ENCODE results near the gene WFIKKN2. TPM values are rescaled to one million over a fixed set of nuclear protein-coding genes. Genes with fewer than 3 reads are reported as not detected.

Gene WFIKKN2, protein sequence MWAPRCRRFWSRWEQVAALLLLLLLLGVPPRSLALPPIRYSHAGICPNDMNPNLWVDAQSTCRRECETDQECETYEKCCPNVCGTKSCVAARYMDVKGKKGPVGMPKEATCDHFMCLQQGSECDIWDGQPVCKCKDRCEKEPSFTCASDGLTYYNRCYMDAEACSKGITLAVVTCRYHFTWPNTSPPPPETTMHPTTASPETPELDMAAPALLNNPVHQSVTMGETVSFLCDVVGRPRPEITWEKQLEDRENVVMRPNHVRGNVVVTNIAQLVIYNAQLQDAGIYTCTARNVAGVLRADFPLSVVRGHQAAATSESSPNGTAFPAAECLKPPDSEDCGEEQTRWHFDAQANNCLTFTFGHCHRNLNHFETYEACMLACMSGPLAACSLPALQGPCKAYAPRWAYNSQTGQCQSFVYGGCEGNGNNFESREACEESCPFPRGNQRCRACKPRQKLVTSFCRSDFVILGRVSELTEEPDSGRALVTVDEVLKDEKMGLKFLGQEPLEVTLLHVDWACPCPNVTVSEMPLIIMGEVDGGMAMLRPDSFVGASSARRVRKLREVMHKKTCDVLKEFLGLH
- total RNA-seq (2021) (0.07 to 0.11 TPM (median 0.09 TPM) in 3 replicates), Bru-seq, nascent RNA (not detected)
- long read RNA-seq, experiment 1, result 0 reads
- long read RNA-seq, experiment 2, result 0 reads
- long read RNA-seq, experiment 3, result 0 reads

DNA sequence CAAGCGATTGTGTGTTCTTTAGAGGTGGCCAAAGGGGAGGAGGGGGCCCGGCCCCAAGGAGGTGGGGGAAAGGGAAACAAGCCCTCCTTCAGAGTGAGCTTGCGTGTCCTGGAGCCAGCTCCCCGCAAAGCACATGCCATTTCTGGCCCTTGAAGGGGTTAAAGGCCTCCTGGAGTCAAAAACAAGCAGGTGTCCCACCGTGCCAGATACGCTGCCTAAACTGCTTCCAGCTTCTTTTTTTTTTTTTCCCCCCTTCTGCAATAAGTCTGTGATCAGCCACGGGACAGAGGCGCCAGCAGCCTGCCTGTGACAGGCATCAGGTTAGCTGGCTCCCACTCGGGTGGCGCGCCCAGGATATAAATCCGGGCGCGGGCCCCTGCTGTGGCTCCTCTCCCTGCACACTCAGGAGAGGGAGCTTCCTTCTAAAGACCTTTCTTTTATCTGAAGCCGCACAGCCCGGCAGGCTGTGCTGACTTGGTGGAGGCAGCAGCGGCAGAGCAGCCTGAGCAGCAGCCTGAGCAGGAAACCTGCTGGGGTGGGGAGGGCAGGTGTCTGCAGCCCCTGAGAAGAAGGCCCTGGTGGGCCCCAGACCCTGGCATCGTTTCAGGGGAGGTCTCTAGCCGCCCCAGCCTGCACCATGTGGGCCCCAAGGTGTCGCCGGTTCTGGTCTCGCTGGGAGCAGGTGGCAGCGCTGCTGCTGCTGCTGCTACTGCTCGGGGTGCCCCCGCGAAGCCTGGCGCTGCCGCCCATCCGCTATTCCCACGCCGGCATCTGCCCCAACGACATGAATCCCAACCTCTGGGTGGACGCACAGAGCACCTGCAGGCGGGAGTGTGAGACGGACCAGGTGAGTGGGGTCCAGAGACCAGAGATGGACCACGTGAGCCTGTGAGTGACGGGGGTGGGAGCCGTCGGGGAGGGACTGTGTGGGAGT lies at the start of gene WFIKKN2:
WFIKKN2 (plus strand) TSS at position 286 of the 934 bp plus-strand sequence; CDS start at position 638, 352 bp downstream.
- ChIA-PET POLR2A (no interaction called here), CTCF (interaction anchor here (0.6 to 3.6 kb wide), 11 partner anchors 17 to 357 kb away, joined by 3 to 52 read pairs (median 4); no protein-coding TSS in a partner anchor)
- 0 out of 2 replicates have a peak within 1 kb of the TSS, but pooled peaks have one; percentile 15 for H3K27ac Mint-ChIP-seq
- H3K27me3 Mint-ChIP-seq (ENCODE audit: low read depth), result no peaks in the 10 kb centered on the region
- no peaks in the 10 kb centered on the region for H3K36me3 Mint-ChIP-seq
- DNase-seq (ENCODE audit: low spot score), result no peak
- no peak for TF ChIP-seq SMAD3 (CRISPR knock-in tag; IDR thresholded peaks at IDR 0.05; ENCODE audit: borderline replicate concordance)
- peak; percentile 12; the same call in 1 of the 2 replicates for TF ChIP-seq ZNF121 (CRISPR knock-in tag; IDR thresholded peaks at IDR 0.05)
- H3K4me1 Mint-ChIP-seq, result peaks cover 35% of the 10 kb centered on the region
- no peak within 1 kb of the TSS for H3K4me3 Mint-ChIP-seq
- no peaks in the 10 kb centered on the region for H3K9me3 Mint-ChIP-seq
- no peak for ATAC-seq

DNA sequence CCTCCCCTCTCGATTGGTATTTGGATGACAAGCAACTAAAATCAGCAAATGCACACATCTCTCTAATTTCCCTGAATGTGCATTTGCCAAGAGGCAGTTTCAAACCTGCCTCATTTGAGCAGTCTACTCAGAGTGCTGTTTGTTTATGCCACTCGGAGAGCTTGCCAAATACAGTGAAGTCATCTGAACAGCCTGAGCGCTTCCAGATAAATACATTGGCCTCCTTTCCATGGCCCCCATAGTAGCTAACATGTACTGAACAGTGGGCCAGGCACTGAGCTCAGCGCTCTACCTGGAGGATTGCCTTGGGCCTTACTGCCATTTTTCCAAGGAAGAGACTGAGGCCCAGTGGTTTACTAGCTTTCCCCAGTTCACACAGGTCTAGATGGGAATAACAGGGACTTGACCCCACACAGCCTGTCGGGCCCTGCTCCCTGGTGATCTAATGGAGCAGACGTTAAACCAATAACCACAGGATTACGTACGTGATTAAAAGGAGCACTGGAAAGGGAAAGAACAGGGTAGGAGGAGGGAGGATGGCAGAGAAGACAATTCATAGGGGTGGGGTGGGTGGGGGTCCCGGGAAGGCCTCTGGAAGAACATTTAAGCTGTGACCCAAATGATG lies 49.3 kb upstream of the WFIKKN2 start:
- H3K4me1 Mint-ChIP-seq, result peaks cover 11% of the 10 kb centered on the region
- H3K27me3 Mint-ChIP-seq (ENCODE audit: low read depth), result no peaks in the 10 kb centered on the region
- ATAC-seq (no peak), DNase-seq (ENCODE audit: low spot score) (no peak)
- CTCF ChIA-PET, result interaction anchor here (0.6 to 6.5 kb wide), 6 partner anchors 21 to 847 kb away, joined by 3 to 233 read pairs (median 58); partner anchors contain the start of gene WFIKKN2
- no peaks in the 10 kb centered on the region for H3K9me3 Mint-ChIP-seq
- POLR2A ChIA-PET, result no interaction called here
- TF ChIP-seq CBFB (CRISPR knock-in tag; IDR thresholded peaks at IDR 0.05; ENCODE audit: low read depth), result no peak
- no peak for TF ChIP-seq NFYB (CRISPR knock-in tag; conservative IDR thresholded peaks at IDR 0.05; ENCODE audit: low read depth)
- no peak for TF ChIP-seq GABPB1 (CRISPR knock-in tag; IDR thresholded peaks at IDR 0.05)
- TF ChIP-seq NR2C2 (CRISPR knock-in tag; IDR thresholded peaks at IDR 0.05), result no peak
- TF ChIP-seq, protein P1, sequence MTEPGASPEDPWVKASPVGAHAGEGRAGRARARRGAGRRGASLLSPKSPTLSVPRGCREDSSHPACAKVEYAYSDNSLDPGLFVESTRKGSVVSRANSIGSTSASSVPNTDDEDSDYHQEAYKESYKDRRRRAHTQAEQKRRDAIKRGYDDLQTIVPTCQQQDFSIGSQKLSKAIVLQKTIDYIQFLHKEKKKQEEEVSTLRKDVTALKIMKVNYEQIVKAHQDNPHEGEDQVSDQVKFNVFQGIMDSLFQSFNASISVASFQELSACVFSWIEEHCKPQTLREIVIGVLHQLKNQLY (CRISPR knock-in tag; IDR thresholded peaks at IDR 0.05), result no peak
- TF ChIP-seq ZBTB21 (CRISPR knock-in tag; IDR thresholded peaks at IDR 0.05; ENCODE audit: borderline replicate concordance), result no peak
- TF ChIP-seq, protein P2, sequence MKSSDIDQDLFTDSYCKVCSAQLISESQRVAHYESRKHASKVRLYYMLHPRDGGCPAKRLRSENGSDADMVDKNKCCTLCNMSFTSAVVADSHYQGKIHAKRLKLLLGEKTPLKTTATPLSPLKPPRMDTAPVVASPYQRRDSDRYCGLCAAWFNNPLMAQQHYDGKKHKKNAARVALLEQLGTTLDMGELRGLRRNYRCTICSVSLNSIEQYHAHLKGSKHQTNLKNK (CRISPR knock-in tag; IDR thresholded peaks at IDR 0.05), result no peak
- no peak for TF ChIP-seq TEAD1 (CRISPR knock-in tag; IDR thresholded peaks at IDR 0.05)
- TF ChIP-seq ZNF263 (CRISPR knock-in tag; IDR thresholded peaks at IDR 0.05; ENCODE audit: low read depth), result no peak
- TF ChIP-seq, protein P3, sequence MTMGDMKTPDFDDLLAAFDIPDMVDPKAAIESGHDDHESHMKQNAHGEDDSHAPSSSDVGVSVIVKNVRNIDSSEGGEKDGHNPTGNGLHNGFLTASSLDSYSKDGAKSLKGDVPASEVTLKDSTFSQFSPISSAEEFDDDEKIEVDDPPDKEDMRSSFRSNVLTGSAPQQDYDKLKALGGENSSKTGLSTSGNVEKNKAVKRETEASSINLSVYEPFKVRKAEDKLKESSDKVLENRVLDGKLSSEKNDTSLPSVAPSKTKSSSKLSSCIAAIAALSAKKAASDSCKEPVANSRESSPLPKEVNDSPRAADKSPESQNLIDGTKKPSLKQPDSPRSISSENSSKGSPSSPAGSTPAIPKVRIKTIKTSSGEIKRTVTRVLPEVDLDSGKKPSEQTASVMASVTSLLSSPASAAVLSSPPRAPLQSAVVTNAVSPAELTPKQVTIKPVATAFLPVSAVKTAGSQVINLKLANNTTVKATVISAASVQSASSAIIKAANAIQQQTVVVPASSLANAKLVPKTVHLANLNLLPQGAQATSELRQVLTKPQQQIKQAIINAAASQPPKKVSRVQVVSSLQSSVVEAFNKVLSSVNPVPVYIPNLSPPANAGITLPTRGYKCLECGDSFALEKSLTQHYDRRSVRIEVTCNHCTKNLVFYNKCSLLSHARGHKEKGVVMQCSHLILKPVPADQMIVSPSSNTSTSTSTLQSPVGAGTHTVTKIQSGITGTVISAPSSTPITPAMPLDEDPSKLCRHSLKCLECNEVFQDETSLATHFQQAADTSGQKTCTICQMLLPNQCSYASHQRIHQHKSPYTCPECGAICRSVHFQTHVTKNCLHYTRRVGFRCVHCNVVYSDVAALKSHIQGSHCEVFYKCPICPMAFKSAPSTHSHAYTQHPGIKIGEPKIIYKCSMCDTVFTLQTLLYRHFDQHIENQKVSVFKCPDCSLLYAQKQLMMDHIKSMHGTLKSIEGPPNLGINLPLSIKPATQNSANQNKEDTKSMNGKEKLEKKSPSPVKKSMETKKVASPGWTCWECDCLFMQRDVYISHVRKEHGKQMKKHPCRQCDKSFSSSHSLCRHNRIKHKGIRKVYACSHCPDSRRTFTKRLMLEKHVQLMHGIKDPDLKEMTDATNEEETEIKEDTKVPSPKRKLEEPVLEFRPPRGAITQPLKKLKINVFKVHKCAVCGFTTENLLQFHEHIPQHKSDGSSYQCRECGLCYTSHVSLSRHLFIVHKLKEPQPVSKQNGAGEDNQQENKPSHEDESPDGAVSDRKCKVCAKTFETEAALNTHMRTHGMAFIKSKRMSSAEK (CRISPR knock-in tag; IDR thresholded peaks at IDR 0.05; ENCODE audit: borderline replicate concordance), result no peak
- TF ChIP-seq TP53 (CRISPR knock-in tag; IDR thresholded peaks at IDR 0.05), result no peak
- TF ChIP-seq SMAD4 (CRISPR knock-in tag; IDR thresholded peaks at IDR 0.05), result no peak
- TF ChIP-seq ZNF423 (CRISPR knock-in tag; IDR thresholded peaks at IDR 0.05), result no peak
- TF ChIP-seq ZNF219 (CRISPR knock-in tag; IDR thresholded peaks at IDR 0.05; ENCODE audit: borderline replicate concordance), result no peak
- H3K4me3 Mint-ChIP-seq, result no peak overlapping the region
- H3K36me3 Mint-ChIP-seq, result no peaks in the 10 kb centered on the region
- H3K27ac Mint-ChIP-seq, result peak overlapping the region; percentile 63; the same call in 1 of the 2 replicates
